ENCODE measurements around the gene DENND4B.

Gene DENND4B

GRCh38 chr1:153880962-153881361, 65.6 kb downstream of the DENND4B start:
- DNase-seq: peak; percentile 88

DNA sequence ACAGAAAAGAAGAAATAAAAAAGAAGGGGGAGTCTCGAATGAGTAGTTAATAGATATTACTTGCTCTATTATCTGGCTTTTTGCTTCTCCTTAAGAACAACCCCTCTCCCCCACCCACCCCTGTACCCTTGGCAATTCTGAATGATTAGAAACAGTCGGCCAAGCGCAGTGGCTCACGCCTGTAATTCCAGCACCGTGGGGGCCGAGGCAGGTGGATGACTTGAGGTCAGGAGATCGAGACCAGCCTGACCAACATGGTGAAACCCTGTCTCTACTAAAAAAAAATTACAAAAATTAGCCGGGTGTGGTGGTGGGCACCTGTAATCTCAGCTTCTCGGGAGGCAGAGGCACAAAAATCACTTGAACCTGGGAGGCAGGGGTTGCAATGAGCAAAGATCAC, 66.5 kb downstream of the DENND4B start:
- DNase-seq: no peak
